ENCODE results near the gene MCAT.

MCAT gene

DNA sequence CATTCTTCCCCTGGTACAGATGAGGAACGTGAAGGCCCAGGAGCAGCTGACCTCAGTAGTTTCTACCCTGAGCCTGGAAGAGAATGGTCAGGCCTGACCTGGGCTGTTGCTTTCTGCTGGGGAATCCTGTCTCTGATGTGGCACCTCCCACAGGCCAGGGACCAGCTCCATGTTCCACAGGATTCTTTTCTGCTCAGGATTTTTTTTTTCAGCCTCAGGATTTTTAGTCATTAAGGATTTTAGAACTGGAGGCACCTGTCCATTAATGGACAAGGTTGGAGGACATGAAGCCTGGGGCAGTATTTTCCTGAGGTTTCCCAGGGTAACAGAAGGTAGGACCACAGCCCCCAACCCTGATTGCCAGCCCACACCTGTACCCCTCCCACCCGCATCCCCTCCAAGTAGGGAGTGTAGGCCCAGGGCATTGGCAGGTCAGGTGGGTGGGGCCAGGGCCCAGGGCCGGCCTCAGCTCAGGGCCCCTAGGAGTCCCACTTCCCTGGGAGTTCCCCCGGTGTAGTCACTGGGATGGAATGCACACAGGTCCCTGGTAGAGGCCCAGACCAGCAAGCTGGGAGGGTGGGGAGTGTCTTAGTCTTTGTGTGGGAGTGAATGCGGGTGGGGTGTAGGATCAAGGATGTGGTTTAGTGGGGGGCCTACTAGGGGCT is 16.6 kb downstream of the MCAT start:
- H3K27me3 ChIP-seq (replicated peaks): no peaks in the 10 kb centered on the region
- in situ Hi-C loops (cut with HindIII; ENCODE audit: low pct_ligation_motif_present, low sequenced_read_pairs): no loop called here
- peaks cover 2% of the 10 kb centered on the region for H3K36me3 ChIP-seq (replicated peaks)
- no peak for TF ChIP-seq CTCF (IDR thresholded peaks at IDR 0.05; ENCODE audit: low read depth, low read length, missing control alignments)
- no peak overlapping the region for H3K4me3 ChIP-seq (ENCODE audit: low read depth, low read length)
- no peak overlapping the region for H3K27ac ChIP-seq
- DNase-seq: peak; percentile 79

GRCh38 chr22:43118953-43119458 is 24.2 kb downstream of the MCAT start:
- peak; percentile 16 for DNase-seq
- in situ Hi-C loops (cut with HindIII; ENCODE audit: low pct_ligation_motif_present, low sequenced_read_pairs): no loop called here

GRCh38 chr22:43118024-43118849 is 25.0 kb downstream of the MCAT start:
- in situ Hi-C loops (cut with HindIII; ENCODE audit: low pct_ligation_motif_present, low sequenced_read_pairs): no loop called here

More at GRCh38 chr22:43118953-43119458, 24.2 kb downstream of the MCAT start:
- Histone ChIP-seq H3K4me3 (ENCODE audit: low read depth, low read length) (no peak overlapping the region), H3K27ac (no peak overlapping the region), H3K36me3 (replicated peaks) (no peaks in the 10 kb centered on the region), H3K27me3 (replicated peaks) (no peaks in the 10 kb centered on the region)
- no peak for TF ChIP-seq CTCF (IDR thresholded peaks at IDR 0.05; ENCODE audit: low read depth, low read length, missing control alignments)

DNA sequence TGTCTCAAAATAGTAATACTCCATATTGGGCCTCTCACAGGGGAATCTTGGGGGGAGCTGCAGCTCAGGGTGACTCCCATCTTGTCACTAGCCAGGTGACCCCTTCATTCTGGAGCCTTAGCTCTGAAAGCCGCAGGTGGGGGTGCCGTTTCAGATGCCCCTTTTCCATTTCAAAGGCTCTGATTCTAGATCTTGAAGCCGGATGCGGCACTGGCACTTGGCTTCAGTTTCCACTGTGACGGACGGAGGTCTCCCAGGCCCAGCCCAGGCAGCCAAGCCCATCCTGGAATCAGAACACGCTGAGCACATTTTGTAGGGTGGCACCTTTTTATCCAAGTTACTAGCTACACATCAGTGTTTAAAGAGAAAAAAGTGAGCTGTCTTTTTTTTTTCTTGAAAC is 26.3 kb downstream of the MCAT start:
- no peak overlapping the region for H3K27ac ChIP-seq
- no peak for DNase-seq
- no peaks in the 10 kb centered on the region for H3K27me3 ChIP-seq (replicated peaks)
- no peak overlapping the region for H3K4me3 ChIP-seq (ENCODE audit: low read depth, low read length)
- no peaks in the 10 kb centered on the region for H3K36me3 ChIP-seq (replicated peaks)
- no peak for TF ChIP-seq CTCF (IDR thresholded peaks at IDR 0.05; ENCODE audit: low read depth, low read length, missing control alignments)
- in situ Hi-C loops (cut with HindIII; ENCODE audit: low pct_ligation_motif_present, low sequenced_read_pairs): no loop called here

More at GRCh38 chr22:43118024-43118849, 25.0 kb downstream of the MCAT start:
- Histone ChIP-seq H3K27ac (no peak overlapping the region), H3K27me3 (replicated peaks) (no peaks in the 10 kb centered on the region), H3K36me3 (replicated peaks) (no peaks in the 10 kb centered on the region), H3K4me3 (ENCODE audit: low read depth, low read length) (no peak overlapping the region)
- no peak for TF ChIP-seq CTCF (IDR thresholded peaks at IDR 0.05; ENCODE audit: low read depth, low read length, missing control alignments)
- DNase-seq: no peak

- no peak for DNase-seq
- Histone ChIP-seq H3K4me3 (ENCODE audit: low read depth, low read length) (no peak overlapping the region), H3K27me3 (replicated peaks) (peaks cover 16% of the 10 kb centered on the region), H3K27ac (no peak overlapping the region), H3K36me3 (replicated peaks) (no peaks in the 10 kb centered on the region)
- in situ Hi-C loops (cut with HindIII; ENCODE audit: low pct_ligation_motif_present, low sequenced_read_pairs): no loop called here
- TF ChIP-seq CTCF (IDR thresholded peaks at IDR 0.05; ENCODE audit: low read depth, low read length, missing control alignments): no peak
Observed at GRCh38 chr22:43114958-43115357, 28.2 kb downstream of the MCAT start.

All from brain microvascular endothelial cell (primary cell).